AG09309 (cell line): ENCODE results near the gene CAT.

Experiments used
- DNase-seq: peaks from one replicate; pipeline ENCODE4 v3.0.0-alpha.2; 2010; ENCODE audit warnings: low read depth
- H3K4me3 ChIP-seq: 2 replicates; pipeline ENCODE4 v1.5.1; 2011; ENCODE audit warnings: mild to moderate bottlenecking, low read depth, low read length, moderate library complexity; ENCODE audit not compliant: control insufficient read depth
- TF ChIP-seq, protein P1 (sequence below): IDR thresholded peaks from 2 replicates; pipeline ENCODE4 v1.5.1; 2011; ENCODE audit warnings: mild to moderate bottlenecking, low read depth, low read length, inconsistent platforms; ENCODE audit not compliant: insufficient read depth, control insufficient read depth; ENCODE audit errors: missing control alignments

CAT gene

DNA sequence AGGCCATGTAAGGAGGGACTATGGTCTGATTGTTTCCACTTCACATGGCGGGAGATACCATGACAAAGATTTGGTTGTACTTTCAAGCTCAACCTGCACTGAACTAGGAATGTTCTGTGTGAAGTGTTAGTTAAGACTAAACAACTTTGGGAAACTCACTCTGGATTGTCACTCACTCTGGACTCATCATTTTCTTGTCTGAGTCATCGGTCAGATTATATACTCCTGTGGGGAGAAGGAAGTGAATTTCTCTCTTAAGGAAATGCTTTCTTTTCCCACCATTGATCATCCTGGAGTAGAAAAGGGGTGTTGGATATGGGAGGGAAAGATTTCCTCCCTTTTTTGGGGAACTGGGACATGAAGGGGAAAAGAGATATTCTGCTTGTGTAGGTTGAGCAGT, 26.9 kb upstream of the CAT start:
- no peak for DNase-seq
- no peak overlapping the region for H3K4me3 ChIP-seq
- TF ChIP-seq, protein P1, sequence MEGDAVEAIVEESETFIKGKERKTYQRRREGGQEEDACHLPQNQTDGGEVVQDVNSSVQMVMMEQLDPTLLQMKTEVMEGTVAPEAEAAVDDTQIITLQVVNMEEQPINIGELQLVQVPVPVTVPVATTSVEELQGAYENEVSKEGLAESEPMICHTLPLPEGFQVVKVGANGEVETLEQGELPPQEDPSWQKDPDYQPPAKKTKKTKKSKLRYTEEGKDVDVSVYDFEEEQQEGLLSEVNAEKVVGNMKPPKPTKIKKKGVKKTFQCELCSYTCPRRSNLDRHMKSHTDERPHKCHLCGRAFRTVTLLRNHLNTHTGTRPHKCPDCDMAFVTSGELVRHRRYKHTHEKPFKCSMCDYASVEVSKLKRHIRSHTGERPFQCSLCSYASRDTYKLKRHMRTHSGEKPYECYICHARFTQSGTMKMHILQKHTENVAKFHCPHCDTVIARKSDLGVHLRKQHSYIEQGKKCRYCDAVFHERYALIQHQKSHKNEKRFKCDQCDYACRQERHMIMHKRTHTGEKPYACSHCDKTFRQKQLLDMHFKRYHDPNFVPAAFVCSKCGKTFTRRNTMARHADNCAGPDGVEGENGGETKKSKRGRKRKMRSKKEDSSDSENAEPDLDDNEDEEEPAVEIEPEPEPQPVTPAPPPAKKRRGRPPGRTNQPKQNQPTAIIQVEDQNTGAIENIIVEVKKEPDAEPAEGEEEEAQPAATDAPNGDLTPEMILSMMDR = no peak

DNA sequence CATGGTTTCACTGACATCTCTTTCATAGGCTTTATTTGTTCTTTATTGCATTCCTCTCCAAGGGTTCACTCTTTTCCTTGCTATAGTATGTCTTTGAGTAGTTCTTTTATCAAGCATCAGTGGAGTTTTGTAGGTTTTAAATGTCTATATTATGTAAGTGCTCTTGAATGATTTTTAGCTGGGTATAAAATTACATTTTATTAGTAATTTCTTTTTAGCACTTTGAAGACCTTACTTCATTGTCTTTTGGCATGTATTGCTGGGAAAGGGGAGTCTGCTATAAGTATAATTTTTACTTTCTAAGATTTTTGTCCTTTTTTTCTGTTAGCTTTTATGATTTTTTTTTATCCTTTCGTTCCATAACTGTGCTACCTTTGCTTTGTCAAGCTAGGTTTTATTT, 25.5 kb upstream of the CAT start:
- TF ChIP-seq, protein P1 = no peak
- no peak overlapping the region for H3K4me3 ChIP-seq
- DNase-seq = no peak

GRCh38 chr11:34415538-34415937, 23.2 kb upstream of the CAT start:
- no peak overlapping the region for H3K4me3 ChIP-seq
- DNase-seq = no peak
- TF ChIP-seq, protein P1 = no peak

DNA sequence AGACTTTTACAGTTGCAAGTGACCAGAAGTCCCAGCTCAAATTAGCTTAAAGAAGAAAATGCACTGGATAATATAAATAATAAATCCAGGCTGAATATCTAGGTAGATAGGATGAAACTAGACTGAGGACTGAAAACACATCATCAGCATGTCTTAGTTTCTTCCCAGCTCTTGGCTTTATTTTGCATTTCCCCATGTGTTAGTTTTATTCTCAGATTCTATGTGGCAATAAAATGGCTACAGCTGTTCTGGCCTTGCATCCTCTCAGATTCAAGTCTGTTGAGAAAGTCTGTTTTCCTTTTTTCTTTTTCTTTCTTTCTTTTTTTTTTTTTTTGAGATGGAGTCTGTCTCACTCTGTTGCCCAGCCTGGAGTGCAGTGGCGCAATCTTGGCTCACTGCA, 22.6 kb upstream of the CAT start:
- no peak for DNase-seq
- H3K4me3 ChIP-seq = no peak overlapping the region
- TF ChIP-seq, protein P1 = no peak

DNA sequence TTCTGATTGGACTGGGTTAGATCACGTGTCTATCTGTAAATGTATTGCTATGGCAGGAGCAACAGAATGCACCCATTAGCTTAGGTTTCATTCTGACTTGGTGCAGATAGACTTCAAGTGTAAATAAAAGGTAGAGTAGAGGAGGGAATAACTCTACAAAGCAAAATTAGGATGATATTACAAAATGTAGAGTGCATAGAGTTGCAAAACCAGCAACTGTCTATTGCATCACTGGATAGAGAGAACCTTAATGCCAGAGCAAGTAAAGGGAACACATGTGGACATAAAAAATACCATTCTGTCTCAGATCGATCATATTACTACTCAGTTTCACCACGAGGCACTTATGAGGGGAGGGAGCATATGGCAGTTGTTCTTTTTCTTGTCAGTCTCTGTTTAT, 22.0 kb upstream of the CAT start:
- H3K4me3 ChIP-seq = no peak overlapping the region
- no peak for DNase-seq
- TF ChIP-seq, protein P1 = no peak

DNA sequence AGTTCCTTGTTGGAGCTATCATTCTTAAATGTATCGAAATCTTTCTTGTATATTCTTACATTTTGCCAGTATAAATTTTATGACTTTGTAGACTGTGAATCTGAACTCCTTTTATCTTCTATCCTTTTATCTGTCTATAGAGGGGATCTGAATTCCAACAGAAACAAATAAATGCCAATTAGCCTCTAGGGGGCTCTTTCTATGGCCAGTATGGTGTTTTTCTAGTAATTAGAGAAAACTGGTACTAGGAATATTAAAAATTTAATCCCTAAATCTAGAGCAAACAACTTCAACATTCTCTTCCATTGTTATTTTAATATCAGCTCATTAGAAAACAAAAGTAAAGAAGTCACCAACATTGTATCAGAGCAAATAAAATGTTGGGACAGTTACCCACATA, 21.5 kb upstream of the CAT start:
- TF ChIP-seq, protein P1 = no peak
- H3K4me3 ChIP-seq = no peak overlapping the region
- DNase-seq = no peak

GRCh38 chr11:34419158-34419557, 19.6 kb upstream of the CAT start:
- TF ChIP-seq, protein P1 = no peak
- no peak overlapping the region for H3K4me3 ChIP-seq
- DNase-seq = no peak
